Activated T-cell treated with anti-CD3 and anti-CD28 coated beads, Interleukin-2, amount 50 U/mL, for 1 hour (primary cell): ENCODE measurements around the gene CLDN6.

Source experiments
- DNase-seq: peaks from one replicate; pipeline ENCODE4 v3.0.0-alpha.2; 2020

Gene CLDN6

GRCh38 chr16:2968368-2968737 lies 49.6 kb downstream of the CLDN6 start:
- DNase-seq = no peak

GRCh38 chr16:2967721-2968161 lies 50.2 kb downstream of the CLDN6 start:
- DNase-seq = no peak

DNA sequence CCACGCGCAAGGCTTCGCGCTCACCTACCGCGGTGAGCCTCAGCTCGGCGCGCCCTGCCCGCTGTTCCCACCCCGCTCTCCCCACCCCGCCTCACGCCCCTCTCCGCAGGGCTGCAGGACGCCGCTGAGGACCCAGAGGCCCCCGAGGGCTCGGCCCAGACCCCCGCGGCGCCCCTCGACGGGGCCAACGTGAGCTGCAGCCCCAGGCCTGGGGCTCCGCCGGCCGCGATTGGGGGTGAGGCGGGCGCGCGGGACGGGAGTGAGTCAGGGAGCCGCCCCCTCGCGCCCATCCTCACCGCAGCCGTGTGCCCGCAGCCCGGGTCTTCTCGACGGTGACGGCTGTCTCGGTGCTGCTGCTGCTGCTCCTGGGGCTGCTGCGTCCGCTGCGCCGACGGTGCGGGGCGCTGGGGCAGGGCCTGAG lies 50.8 kb downstream of the CLDN6 start:
- no peak for DNase-seq

DNA sequence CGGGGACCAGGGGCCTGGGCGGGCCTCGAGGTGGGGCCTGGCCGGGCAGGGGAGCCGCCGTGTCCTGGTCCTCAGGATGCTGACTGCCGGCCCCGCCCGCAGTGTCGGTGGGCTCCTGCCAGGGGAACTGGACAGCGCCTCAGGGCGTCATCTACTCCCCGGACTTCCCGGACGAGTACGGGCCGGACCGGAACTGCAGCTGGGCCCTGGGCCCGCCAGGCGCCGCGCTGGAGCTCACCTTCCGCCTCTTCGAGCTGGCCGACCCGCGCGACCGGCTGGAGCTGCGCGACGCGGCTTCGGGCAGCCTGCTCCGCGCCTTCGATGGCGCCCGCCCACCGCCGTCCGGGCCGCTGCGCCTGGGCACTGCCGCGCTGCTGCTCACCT lies 51.2 kb downstream of the CLDN6 start:
- DNase-seq = no peak

GRCh38 chr16:2966043-2966807 lies 51.8 kb downstream of the CLDN6 start:
- no peak for DNase-seq
